AG09309 (cell line): ENCODE measurements around the gene ALG9.
A peak's percentile ranks its signal among the peaks of the same experiment; 100 is the strongest.

Source experiments
- DNase-seq: peaks from one replicate; pipeline ENCODE4 v3.0.0-alpha.2; 2010; ENCODE audit warnings: low read depth
- H3K4me3 ChIP-seq: 2 replicates; pipeline ENCODE4 v1.5.1; 2011; ENCODE audit warnings: mild to moderate bottlenecking, low read depth, low read length, moderate library complexity; ENCODE audit not compliant: control insufficient read depth
- TF ChIP-seq, protein P1 (sequence below): IDR thresholded peaks from 2 replicates; pipeline ENCODE4 v1.5.1; 2011; ENCODE audit warnings: mild to moderate bottlenecking, low read depth, low read length, inconsistent platforms; ENCODE audit not compliant: insufficient read depth, control insufficient read depth; ENCODE audit errors: missing control alignments

The ALG9 gene

DNA sequence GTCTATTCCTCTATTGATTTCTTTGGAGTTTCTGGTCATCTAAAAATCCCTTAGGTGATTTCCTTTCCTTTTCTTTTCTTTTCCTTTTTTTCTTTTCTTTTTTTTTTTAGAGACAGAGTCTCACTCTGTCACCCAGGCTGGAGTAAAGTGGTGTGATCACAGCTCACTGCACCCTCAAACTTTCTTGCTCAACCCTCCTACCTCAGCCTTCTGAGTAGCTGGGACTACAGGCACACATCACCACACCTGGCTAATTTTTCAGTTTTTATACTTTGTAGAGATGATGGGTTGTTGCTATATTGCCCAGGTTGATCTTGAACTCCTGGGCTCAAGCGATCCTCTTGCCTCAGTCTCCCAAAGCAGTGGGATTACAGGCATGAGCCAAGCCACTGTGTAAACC is 45.4 kb upstream of the ALG9 start:
- no peak overlapping the region for H3K4me3 ChIP-seq
- no peak for DNase-seq

DNA sequence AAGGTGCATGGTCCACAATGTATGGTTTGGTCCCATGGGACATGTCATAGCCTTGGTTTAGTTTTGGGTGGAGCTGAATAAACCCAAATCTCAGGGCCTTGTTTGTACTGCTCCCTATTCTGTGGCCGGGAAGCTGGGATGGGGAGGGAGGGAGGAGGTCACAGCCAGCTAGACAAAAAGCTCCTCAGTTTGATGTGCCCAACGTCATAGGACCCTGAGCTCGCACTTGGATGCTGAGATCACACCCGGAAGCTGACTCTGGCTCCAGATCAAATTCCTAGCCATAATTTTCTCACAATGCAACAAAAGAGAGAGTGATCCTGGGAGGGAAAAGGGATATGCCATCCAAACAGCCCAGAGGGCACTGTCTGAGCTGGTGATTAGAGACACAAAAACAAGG is 42.6 kb upstream of the ALG9 start:
- TF ChIP-seq, protein P1, sequence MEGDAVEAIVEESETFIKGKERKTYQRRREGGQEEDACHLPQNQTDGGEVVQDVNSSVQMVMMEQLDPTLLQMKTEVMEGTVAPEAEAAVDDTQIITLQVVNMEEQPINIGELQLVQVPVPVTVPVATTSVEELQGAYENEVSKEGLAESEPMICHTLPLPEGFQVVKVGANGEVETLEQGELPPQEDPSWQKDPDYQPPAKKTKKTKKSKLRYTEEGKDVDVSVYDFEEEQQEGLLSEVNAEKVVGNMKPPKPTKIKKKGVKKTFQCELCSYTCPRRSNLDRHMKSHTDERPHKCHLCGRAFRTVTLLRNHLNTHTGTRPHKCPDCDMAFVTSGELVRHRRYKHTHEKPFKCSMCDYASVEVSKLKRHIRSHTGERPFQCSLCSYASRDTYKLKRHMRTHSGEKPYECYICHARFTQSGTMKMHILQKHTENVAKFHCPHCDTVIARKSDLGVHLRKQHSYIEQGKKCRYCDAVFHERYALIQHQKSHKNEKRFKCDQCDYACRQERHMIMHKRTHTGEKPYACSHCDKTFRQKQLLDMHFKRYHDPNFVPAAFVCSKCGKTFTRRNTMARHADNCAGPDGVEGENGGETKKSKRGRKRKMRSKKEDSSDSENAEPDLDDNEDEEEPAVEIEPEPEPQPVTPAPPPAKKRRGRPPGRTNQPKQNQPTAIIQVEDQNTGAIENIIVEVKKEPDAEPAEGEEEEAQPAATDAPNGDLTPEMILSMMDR, result no peak
- no peak for DNase-seq
- H3K4me3 ChIP-seq, result no peak overlapping the region

More for the DNA sequence above, 45.4 kb upstream of the ALG9 start:
- TF ChIP-seq, protein P1, result no peak

DNA sequence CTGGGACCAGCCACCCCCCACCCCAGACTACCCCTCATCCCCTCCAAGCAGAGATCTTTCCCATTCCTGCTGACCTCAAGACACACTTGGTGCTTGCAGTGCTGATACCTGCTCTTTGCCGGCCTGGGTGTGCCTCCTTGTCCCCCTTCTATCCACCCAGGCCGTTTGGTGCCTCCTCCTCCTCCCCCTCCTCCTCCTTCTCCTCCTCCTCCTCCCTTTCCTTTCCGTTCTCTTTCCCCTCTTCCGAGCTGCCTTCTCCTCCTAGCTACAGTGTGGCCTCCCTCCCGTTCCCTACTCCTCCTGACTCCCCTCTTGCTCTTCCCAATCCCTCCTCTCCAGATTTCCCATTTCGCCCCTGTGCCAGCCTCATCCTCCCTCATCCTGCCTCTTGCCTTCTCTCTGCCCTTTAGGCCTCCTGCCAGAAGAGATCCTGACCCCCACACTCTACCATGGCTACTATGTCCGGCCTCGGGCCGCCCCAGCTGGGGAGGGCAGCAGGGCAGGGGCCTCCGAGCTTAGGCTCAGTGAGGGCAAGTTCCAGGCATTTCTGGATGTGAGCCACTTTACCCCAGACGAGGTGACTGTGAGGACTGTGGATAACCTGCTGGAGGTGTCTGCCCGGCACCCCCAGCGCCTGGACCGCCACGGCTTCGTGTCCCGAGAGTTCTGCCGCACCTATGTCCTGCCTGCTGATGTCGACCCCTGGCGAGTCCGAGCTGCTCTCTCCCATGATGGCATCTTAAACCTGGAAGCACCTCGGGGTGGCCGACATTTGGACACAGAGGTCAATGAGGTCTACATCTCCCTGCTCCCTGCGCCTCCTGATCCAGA is 41.9 kb upstream of the ALG9 start:
- TF ChIP-seq, protein P1, result no peak
- peak overlapping the region; percentile 38 for H3K4me3 ChIP-seq
- no peak for DNase-seq

DNA sequence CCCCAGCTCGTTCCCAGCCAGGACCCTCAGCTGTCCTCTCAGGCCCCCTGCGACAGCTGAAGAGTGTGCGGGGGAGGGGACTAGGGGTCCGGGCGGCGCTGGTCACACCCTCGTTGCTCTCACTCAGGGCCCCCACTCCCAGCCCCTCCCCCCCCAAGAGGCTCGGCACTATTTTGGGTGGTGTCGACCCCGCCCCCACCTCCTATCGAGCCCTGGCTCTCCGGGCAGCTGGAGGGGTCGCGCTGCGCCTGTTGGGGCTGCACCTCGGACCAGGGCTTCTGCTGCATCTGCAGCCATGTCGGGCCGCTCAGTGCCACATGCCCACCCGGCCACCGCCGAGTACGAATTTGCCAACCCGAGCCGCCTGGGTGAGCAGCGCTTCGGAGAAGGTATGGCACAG is 41.2 kb upstream of the ALG9 start, which contains the start of gene HSPB2:
HSPB2 (plus strand) TSS at position 200 of the 400 bp plus-strand sequence; CDS start at position 296, 96 bp downstream.
- peak within 1 kb of the TSS; percentile 38 for H3K4me3 ChIP-seq
- TF ChIP-seq, protein P1, result no peak
- DNase-seq, result no peak

DNA sequence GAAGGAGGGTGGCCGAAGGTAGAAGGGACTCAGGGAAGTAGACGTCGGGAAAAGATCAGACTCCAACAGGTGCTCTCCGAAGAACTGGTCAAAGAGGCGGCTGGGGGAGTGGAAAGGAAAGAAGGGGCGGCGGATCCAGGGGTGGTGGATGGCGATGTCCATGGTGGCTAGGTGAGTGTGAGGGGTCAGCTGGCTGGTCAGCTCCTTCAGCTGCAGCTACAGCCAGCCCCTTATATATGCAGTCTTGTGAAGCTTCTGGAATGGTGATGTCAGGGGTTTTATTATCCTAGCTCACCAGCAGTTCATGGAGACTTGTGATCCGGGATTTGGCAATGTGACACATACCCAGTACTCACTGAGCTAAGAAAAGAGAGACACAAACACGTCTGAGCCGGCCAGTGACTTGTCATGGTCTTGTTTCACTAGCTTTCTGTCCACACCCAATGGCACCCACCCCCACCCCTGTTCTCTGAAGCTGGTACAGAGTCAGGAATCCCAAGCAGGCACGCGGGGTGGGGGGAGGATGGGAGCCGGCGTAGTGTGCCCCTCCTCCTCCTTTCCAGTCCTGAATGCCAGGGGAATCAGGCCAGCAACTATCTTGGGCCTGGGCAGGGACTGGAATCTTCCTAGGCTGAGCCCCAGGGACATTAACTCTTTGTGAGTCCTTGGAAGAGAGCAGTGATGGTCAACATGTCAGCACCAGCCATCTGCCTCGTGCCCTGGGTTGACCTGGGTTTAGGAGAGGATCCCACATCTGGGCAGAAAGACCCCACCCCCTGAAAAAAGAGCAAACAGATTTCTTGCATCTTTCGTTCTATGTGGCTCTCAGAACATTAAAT is 40.4 kb upstream of the ALG9 start, which contains the start of gene CRYAB:
CRYAB (minus strand) TSS at position 208 of the 839 bp plus-strand sequence; CDS start at position 162, 46 bp downstream.
- peak within 1 kb of the TSS; percentile 38 for H3K4me3 ChIP-seq
- peak; percentile 87 for DNase-seq
- TF ChIP-seq, protein P1, result no peak
